Fibroblast of lung (primary cell): ENCODE data around the gene AGRN. TPM values are rescaled to one million over a fixed set of nuclear protein-coding genes. Genes with fewer than 3 reads are reported as not detected.

Experiments used
- DNase-seq, 2 donors: peaks; one replicate each; pipeline versions ENCODE4 v3.0.0 to v3.0.0-alpha.2; 2010; ENCODE audit warnings: low read depth in 2 of 2
- H2AFZ ChIP-seq: 2 replicates; pipeline ENCODE4 v1.5.1; 2012; ENCODE audit warnings: low read length, control low read depth, inconsistent platforms
- H3K27ac ChIP-seq: 2 replicates; pipeline ENCODE4 v1.5.1; 2011; ENCODE audit warnings: low read length, control low read depth; ENCODE audit not compliant: insufficient read depth
- H3K27me3 ChIP-seq: 2 replicates; pipeline ENCODE4 v1.5.1; 2011; ENCODE audit warnings: mild to moderate bottlenecking, low read length; ENCODE audit not compliant: control insufficient read depth, insufficient read depth
- H3K36me3 ChIP-seq: 2 replicates; pipeline ENCODE4 v1.5.1; 2011; ENCODE audit warnings: low read length; ENCODE audit not compliant: control insufficient read depth, insufficient read depth
- H3K4me1 ChIP-seq: 2 replicates; pipeline ENCODE4 v1.5.1; 2011; ENCODE audit warnings: low read length; ENCODE audit not compliant: control insufficient read depth, insufficient read depth; ENCODE audit errors: extremely low read depth
- H3K4me2 ChIP-seq: 2 replicates; pipeline ENCODE4 v1.5.1; 2011; ENCODE audit warnings: low read length, control low read depth; ENCODE audit not compliant: insufficient read depth; ENCODE audit errors: extremely low read depth
- H3K4me3 ChIP-seq, 4 experiments: fragments of 200-600 bp in 1 of 4; sonication (generic) in 1 of 4; replicated peaks in 1 of 4; 2 replicates each; pipeline ENCODE4 v1.5.1; 2011 to 2016; ENCODE audit warnings: low read length in 4 of 4, low read depth in 3 of 4, mild to moderate bottlenecking in 3 of 4, control low read depth in 2 of 4, inconsistent platforms in 1 of 4, mixed read lengths in 1 of 4; ENCODE audit not compliant: insufficient read depth in 1 of 4; ENCODE audit errors: control extremely low read depth in 1 of 4
- H3K79me2 ChIP-seq: 2 replicates; pipeline ENCODE4 v1.5.1; 2012; ENCODE audit warnings: mild to moderate bottlenecking, low read length, inconsistent platforms; ENCODE audit not compliant: control insufficient read depth, insufficient read depth
- H3K9ac ChIP-seq: 2 replicates; pipeline ENCODE4 v1.5.1; 2011; ENCODE audit warnings: mild to moderate bottlenecking, low read length, control low read depth; ENCODE audit not compliant: insufficient read depth
- H3K9me3 ChIP-seq: 2 replicates; pipeline ENCODE4 v1.5.1; 2012; ENCODE audit warnings: low read depth, low read length; ENCODE audit not compliant: control insufficient read depth, insufficient read depth
- H4K20me1 ChIP-seq: 2 replicates; pipeline ENCODE4 v1.5.1; 2011; ENCODE audit warnings: low read length; ENCODE audit not compliant: control insufficient read depth, insufficient read depth; ENCODE audit errors: extremely low read depth
- EZH2 ChIP-seq: IDR thresholded peaks from 2 replicates; pipeline ENCODE4 v1.5.1; 2012; ENCODE audit warnings: low read length, control low read depth, mild to moderate bottlenecking; ENCODE audit errors: missing control alignments
- polyA plus RNA-seq, 2 donors: library from polyadenylated mRNA; depleted of rRNA in 1 of 2; stranded (reverse) in 1 of 2; unstranded in 1 of 2; fragments of >200 nt; gene quantifications; 2 replicates each; pipeline ENCODE4 v1.2.1, GENCODE V29; 2011 to 2012; ENCODE audit warnings: missing spikeins in 1 of 2
- total RNA-seq: library from RNA; depleted of rRNA; stranded (reverse); fragments of >200 nt; gene quantifications from 2 replicates; pipeline ENCODE4 v1.2.1, GENCODE V29; 2014
- TF ChIP-seq, protein P1 (sequence below), 2 donors: IDR thresholded peaks in 1 of 2; conservative IDR thresholded peaks in 1 of 2; 1 replicate in 1 of 2; 2 replicates in 1 of 2; pipeline ENCODE4 v1.5.1; 2011 to 2012; ENCODE audit warnings: low read length in 2 of 2, control low read depth in 1 of 2, inconsistent platforms in 1 of 2, low read depth in 1 of 2, mild to moderate bottlenecking in 1 of 2

Gene AGRN
- total and polyA plus RNA-seq, 2 donors (not counting 1 experiment from before 2014, with no cell fraction given): 20.7 to 50.9 TPM

DNA sequence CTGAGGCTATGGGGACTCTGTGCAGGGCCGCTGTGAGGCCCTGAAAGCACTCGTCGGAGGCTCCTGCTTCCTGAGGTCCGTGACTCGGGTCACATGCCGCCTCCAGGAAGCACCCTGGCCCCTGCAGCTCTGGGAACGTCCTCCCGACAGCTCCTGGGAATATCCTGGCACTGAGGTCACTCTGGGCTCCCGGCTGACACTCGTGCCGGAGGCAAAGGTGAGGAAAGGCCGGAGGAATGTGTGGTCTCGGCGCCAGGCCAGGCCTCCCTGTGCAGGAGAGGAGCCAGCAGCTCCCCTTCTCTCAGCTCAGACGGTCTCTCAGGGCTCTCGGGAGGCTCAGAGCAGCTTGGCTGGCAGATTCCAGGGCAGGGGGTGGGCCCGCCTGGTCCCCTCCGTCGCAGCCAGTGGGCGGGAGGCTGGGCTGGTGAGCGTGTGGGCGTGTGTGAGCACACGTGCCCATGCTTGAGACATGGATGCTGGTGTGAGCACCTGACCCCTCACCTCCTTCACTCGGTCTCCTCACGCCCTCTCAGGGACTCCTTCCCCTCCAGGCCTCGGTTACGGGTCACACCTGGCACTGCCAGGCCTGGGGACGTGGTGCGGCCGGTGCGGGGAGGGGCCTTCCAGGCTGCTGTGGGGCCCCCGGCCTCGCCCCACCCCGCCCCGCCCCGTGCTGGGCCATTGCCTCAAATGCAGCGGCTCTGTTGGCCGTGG is 59.6 kb downstream of the AGRN start:
- peak overlapping the region in 2 of 4 experiments; percentile 20 to 21 for H3K4me3 ChIP-seq
- H3K9ac ChIP-seq: peak overlapping the region; percentile 13
- no peak overlapping the region for H3K27ac ChIP-seq

DNA sequence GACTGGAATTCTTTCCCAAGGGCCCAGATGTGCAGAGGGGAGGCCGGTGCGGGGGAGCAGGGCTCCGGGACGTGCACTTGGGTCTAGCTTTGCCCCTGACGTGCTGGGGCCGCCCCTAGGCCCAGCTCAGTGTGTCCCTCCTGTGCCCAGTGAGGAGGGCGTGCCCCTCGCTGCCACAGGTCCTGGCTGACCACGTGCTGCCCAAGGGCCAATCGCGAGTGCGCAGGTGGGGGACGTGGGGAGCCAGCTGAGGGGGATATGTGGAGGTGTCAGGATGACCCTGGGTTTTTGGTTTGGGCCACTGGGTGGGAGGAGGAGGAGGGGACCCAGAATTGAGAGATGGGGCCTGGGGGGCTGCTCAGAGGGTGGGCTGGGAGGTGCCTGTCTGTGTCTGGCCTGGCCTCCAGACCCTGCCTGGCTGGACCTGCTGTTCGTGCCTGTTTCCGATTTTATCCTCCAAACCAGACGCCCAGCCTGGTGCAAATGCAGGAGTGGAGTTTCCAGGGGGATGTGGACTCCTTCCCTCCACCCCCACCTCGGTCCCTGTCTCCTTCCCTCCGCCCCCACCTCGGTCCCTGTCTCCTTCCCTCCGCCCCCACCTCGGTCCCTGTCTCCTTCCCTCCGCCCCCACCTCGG is 60.3 kb downstream of the AGRN start:
- Histone ChIP-seq H3K4me1 (peaks cover 11% of the 10 kb centered on the region), H3K4me2 (peak overlapping the region; percentile 8), H3K27ac (no peak overlapping the region), H4K20me1 (no peaks in the 10 kb centered on the region), H3K79me2 (no peaks in the 10 kb centered on the region), H3K27me3 (no peaks in the 10 kb centered on the region), H3K9me3 (no peaks in the 10 kb centered on the region), H3K9ac (peak overlapping the region; percentile 13), H3K36me3 (peaks cover 2% of the 10 kb centered on the region), H2AFZ (no peak overlapping the region), H3K4me3 (peak overlapping the region in 1 of 4 experiments; percentile 20)
- peak; percentile 21 to 33 for DNase-seq
- TF ChIP-seq, protein P1, sequence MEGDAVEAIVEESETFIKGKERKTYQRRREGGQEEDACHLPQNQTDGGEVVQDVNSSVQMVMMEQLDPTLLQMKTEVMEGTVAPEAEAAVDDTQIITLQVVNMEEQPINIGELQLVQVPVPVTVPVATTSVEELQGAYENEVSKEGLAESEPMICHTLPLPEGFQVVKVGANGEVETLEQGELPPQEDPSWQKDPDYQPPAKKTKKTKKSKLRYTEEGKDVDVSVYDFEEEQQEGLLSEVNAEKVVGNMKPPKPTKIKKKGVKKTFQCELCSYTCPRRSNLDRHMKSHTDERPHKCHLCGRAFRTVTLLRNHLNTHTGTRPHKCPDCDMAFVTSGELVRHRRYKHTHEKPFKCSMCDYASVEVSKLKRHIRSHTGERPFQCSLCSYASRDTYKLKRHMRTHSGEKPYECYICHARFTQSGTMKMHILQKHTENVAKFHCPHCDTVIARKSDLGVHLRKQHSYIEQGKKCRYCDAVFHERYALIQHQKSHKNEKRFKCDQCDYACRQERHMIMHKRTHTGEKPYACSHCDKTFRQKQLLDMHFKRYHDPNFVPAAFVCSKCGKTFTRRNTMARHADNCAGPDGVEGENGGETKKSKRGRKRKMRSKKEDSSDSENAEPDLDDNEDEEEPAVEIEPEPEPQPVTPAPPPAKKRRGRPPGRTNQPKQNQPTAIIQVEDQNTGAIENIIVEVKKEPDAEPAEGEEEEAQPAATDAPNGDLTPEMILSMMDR (conservative IDR thresholded peaks at IDR 0.05 in 1 of 2, IDR thresholded peaks at IDR 0.05 in 1 of 2; ENCODE audit: low read depth in 1 of 2, low read length in 2 of 2): no peak
- TF ChIP-seq EZH2: no peak

More for the DNA sequence above, 59.6 kb downstream of the AGRN start:
- Histone ChIP-seq H3K79me2 (no peaks in the 10 kb centered on the region), H3K9me3 (no peaks in the 10 kb centered on the region), H3K4me2 (peak overlapping the region; percentile 23), H3K36me3 (peaks cover 2% of the 10 kb centered on the region), H2AFZ (no peak overlapping the region), H3K4me1 (peaks cover 11% of the 10 kb centered on the region), H3K27me3 (peaks cover 3% of the 10 kb centered on the region), H4K20me1 (no peaks in the 10 kb centered on the region)
- peak; percentile 70 to 84 for DNase-seq
- TF ChIP-seq EZH2: no peak
- TF ChIP-seq, protein P1 (conservative IDR thresholded peaks at IDR 0.05 in 1 of 2, IDR thresholded peaks at IDR 0.05 in 1 of 2; ENCODE audit: low read depth in 1 of 2, low read length in 2 of 2): no peak

DNA sequence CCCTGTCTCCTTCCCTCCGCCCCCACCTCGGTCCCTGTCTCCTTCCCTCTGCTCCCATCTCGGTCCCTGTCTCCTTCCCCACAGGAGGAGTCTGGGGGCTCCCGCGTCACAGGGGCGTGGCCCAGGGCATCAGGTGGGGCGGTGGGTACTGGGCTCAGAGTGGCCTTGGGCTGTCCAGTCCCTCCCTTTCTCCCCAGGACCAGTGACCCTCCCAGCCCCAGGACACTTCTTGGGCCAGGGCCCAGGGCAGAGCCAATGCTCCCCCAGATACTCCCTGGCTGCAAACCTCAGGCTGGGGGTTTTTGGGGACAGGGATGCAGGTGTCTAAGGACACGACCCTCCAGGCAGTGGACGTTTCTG is 61.0 kb downstream of the AGRN start:
- Histone ChIP-seq H3K36me3 (peaks cover 2% of the 10 kb centered on the region), H3K79me2 (no peaks in the 10 kb centered on the region), H4K20me1 (no peaks in the 10 kb centered on the region), H2AFZ (no peak overlapping the region), H3K9ac (no peak overlapping the region), H3K27me3 (no peaks in the 10 kb centered on the region), H3K4me3 (no peak overlapping the region), H3K4me1 (peaks cover 11% of the 10 kb centered on the region), H3K27ac (no peak overlapping the region), H3K4me2 (no peak overlapping the region), H3K9me3 (no peaks in the 10 kb centered on the region)
- no peak for DNase-seq
- TF ChIP-seq, protein P1 (conservative IDR thresholded peaks at IDR 0.05 in 1 of 2, IDR thresholded peaks at IDR 0.05 in 1 of 2; ENCODE audit: low read depth in 1 of 2, low read length in 2 of 2): no peak
- TF ChIP-seq EZH2: no peak
